Measurements from ENCODE around the gene RNF126.

The RNF126 gene

DNA sequence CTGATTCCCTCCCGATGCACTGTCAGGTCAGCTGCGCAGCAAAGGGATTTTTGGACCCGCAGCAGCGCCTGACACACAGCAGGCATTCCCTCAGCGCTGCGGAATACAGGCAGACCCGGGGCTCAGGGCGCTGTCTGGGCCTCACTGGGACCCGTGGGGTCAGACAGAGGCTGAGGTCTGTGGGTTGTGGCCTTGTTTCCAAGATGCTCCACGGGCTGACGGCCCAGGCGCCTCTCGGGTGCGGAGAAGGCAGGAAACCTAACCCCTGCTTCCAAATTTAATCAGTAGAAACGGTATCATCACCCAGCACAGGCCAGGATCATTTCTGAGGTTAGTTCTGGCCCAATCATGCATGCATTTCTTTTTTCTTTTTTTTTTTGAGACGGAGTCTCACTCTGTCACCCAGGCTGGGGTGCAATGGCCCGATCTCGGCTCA is 686 bp upstream of the RNF126 start:
- DNase-seq (ENCODE audit: low spot score in 2 of 2), result no peak
- Histone ChIP-seq H3K9me3 (peaks cover 4% of the 10 kb centered on the region; the same call in 1 of the 2 replicates), H3K27me3 (ENCODE audit: low read depth) (no peaks in the 10 kb centered on the region), H3K4me1 (peaks cover 12% of the 10 kb centered on the region), H3K4me3 (peak overlapping the region; percentile 28), H3K36me3 (replicated peaks) (peaks cover 32% of the 10 kb centered on the region)
- in situ Hi-C loops (cut with MboI; ENCODE audit: low sequenced_read_pairs), result no loop called here

DNA sequence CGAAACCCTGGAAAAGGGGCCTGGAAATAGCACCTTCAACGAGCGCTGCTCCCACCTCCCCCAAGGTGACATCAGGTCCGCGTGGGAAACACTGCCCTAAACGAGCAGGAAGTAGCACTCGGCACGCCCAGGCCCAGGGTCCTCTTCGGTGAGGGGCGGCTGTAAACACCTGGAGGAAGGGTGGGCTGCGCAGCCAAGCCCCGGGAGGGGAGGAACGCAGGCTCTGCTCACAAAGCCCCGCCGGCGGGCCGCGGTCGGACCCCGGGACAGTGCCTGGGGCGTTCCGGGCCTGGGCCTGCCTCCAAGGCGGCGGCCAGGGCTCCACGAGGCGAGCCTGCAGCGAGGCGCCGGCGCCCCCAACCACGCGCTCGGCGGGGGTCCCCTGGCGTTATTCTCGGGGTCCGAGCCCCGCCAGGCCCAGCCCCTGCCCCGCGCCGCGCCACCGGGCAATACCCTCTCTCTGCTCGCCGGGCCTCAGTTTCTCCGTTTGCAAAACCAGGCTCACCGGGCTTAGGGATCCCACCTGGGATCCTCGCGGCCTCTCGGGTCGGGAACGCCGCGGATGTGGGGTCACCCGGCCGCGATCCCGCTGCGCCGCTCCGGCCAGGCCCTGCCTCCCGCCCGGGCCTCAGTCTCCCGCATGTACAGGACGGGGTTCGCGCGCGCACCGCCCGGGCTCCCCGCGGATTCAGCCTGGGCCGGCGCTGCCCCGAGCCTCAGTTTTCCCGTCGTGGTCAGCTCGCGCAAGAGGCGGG is 630 bp downstream of the RNF126 start:
- peaks cover 45% of the 10 kb centered on the region for H3K36me3 ChIP-seq (replicated peaks)
- in situ Hi-C loops (cut with MboI; ENCODE audit: low sequenced_read_pairs), result no loop called here
- H3K4me1 ChIP-seq, result peaks cover 12% of the 10 kb centered on the region
- no peaks in the 10 kb centered on the region for H3K27me3 ChIP-seq (ENCODE audit: low read depth)
- DNase-seq (ENCODE audit: low spot score in 2 of 2), result peak; percentile 30 to 75
- peak overlapping the region; percentile 86 for H3K4me3 ChIP-seq
- H3K9me3 ChIP-seq, result peaks cover 2% of the 10 kb centered on the region; the same call in 1 of the 2 replicates

DNA sequence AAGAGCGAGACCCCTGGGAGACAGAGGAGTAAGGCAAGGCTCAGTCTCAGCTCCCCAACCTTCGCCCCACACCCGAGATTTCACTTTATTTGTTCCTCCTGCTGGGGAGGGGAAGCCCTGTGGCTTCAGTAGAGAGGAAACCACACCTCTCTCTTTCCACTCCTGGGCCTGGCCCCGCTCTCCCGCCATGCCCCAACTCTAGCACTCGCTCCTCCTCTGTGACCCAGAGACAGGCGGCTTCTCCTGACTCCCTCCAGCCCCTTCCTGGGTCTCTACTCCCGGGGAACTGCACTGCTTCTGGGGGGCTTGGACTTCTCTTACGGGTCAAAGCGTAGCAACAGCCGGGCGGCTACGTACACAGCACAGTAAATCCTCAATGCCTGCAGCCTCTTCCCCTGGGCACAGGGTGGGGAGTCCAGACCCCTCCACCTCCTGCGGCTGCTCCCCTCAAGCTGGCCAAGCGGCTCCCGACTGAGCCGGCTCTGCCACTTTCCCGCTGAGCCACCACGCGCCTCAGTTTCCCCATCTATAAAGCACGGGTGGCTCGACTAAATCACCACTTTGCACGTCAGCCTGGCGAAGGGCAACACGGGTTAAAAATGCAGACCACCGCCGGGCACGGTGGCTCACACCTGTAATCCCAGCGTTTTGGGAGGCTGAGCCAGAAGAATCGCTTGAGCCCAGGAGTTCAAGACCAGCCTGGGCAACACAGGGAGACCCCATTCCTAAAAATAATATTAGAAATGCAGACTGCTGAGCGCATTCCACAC is 1.4 kb downstream of the RNF126 start:
- no peak for DNase-seq (ENCODE audit: low spot score in 2 of 2)
- Histone ChIP-seq H3K27me3 (ENCODE audit: low read depth) (no peaks in the 10 kb centered on the region), H3K4me1 (peaks cover 12% of the 10 kb centered on the region), H3K4me3 (peak overlapping the region; percentile 86), H3K36me3 (replicated peaks) (peaks cover 51% of the 10 kb centered on the region), H3K9me3 (peaks cover 2% of the 10 kb centered on the region; the same call in 1 of the 2 replicates)
- in situ Hi-C loops (cut with MboI; ENCODE audit: low sequenced_read_pairs), result no loop called here

DNA sequence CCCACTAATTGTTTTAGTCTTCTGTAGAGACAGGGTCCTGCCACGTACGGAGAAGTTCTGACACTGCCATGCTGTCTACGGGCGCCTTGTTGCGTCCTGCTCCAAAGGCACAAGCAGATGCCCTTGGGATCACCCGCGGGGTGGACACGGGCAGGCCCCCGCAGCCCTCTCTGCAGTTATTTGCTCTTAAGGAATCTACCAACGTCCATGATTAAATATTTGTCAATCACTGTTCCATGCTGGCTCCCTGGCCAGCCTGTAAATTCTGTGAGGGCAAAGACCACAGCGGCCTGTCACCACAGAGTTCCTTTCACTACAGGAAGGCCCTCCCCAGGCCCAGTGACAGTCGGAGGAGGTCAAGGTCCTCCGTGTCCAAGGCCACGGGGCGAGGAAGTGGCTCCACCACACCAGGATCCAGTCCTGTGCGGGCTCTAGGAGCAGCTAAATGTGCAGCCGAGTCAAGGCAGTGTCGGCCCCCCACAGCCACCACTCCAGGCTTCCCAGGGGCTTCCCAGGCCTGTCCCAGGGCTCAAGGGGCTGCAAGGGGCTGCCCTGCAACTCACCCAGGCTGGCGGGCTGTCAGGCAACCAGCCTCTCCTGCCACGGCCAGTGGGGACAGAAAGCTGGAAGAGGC is 2.1 kb downstream of the RNF126 start:
- peaks cover 12% of the 10 kb centered on the region for H3K4me1 ChIP-seq
- peaks cover 56% of the 10 kb centered on the region for H3K36me3 ChIP-seq (replicated peaks)
- H3K9me3 ChIP-seq, result no peaks in the 10 kb centered on the region
- peak overlapping the region; percentile 86 for H3K4me3 ChIP-seq
- in situ Hi-C loops (cut with MboI; ENCODE audit: low sequenced_read_pairs), result no loop called here
- no peak for DNase-seq (ENCODE audit: low spot score in 2 of 2)
- no peaks in the 10 kb centered on the region for H3K27me3 ChIP-seq (ENCODE audit: low read depth)

DNA sequence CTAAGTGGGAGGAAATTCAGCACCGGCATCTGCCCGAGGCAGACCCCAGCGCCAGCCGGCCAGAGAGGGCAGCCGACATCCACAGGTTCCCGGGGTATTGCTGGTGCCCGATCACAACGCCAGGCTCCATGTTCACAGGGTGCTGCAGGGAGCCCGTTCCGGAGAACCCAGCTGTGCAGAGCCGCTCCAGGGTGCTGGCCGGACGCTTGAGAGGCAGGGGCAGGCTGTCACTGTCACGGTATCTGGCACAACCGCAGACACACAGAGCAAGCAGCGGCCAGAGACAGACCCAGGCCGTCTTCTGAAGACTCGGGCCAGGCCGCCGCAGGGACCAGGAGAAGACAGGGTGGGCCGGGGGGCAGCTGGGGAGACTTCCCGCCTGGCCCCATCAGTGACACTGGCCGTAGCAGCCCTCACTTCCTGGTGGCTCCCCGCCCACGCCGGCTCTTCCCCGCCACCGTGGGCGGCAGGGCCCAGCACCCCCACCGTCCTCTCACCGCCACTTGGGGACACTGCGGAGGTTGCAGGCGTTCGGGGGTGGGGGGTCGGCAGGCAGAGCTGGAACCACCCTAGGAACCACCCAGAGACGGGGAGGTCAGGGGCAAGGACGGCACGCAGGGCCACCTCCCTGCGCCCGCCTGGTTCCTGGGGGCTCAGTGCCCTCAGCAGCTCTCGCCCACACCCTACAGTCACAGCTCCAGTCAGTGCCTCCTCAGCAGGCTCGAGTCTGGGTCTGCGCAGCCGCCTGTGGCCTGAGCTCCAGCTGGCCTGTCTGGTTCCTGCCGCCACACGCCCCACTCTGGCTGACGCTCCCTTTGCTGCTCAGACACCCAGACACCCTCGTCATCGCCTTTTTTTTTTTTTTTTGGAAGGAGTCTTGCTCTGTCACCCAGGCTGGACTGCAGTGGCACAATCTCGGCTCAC is 3.8 kb downstream of the RNF126 start:
- H3K4me1 ChIP-seq, result peaks cover 12% of the 10 kb centered on the region
- H3K27me3 ChIP-seq (ENCODE audit: low read depth), result no peaks in the 10 kb centered on the region
- in situ Hi-C loops (cut with MboI; ENCODE audit: low sequenced_read_pairs), result no loop called here
- no peaks in the 10 kb centered on the region for H3K9me3 ChIP-seq
- no peak for DNase-seq (ENCODE audit: low spot score in 2 of 2)
- no peak overlapping the region for H3K4me3 ChIP-seq
- peaks cover 65% of the 10 kb centered on the region for H3K36me3 ChIP-seq (replicated peaks)

DNA sequence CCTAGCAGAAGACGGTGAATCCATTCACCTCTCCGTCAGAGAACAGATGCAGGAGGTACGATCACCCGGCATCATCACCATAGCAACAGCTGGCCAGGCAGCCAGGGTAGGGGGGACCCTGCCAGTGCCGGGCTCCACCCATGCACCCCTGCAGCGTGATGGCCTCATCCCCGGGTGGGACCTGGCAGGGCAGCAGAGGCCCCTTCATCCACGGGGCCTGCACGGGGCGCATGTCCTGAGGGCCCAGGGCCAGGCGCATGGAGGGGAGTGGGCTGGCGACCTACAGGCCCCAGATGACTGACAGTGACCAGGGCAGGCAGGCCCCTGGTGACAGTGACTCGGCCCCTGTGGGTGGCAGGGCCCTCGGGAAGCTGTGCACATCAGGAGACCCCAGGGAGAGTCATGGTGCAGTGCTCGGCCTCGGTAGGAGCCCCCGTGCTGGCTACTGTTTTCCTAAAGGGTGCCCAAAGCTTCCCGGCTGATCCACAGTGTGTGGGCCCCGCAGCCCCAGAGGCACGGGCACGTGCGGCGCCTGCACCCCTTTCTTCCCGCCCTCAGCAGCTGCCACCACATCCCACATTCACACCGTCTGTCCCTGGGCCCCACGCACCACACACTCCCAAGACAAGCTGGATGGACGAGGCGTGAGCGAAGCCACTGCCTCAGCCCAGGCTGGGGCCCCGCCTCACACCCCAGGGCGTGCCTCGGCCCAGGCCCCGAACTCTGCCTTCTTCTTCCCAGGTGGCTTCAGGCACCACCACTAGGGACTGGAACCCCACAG is 4.8 kb downstream of the RNF126 start:
- Histone ChIP-seq H3K27me3 (ENCODE audit: low read depth) (no peaks in the 10 kb centered on the region), H3K36me3 (replicated peaks) (peaks cover 75% of the 10 kb centered on the region), H3K4me3 (no peak overlapping the region), H3K4me1 (peaks cover 7% of the 10 kb centered on the region), H3K9me3 (no peaks in the 10 kb centered on the region)
- DNase-seq (ENCODE audit: low spot score in 2 of 2), result no peak
- in situ Hi-C loops (cut with MboI; ENCODE audit: low sequenced_read_pairs), result no loop called here

DNA sequence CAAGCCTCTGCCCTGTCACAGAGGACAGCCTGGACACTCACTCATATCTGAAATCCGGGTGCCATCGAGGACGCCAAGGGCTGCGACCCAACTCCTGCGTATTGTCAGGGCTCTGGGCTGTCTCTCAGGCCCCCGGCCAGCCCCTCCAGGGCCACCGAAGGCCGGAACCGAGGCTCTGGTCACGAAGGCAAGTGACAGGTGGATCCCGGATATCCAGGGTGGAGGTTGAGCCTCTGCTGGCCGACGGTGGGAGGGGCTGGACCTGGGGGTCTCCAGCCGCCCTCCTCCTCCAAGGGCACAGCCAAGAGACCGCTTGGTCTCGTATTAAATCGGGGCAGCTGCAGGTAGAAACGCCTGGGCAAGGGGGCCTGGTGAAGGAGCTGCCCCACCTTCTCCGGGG is 5.4 kb downstream of the RNF126 start:
- H3K36me3 ChIP-seq (replicated peaks), result peaks cover 76% of the 10 kb centered on the region
- no peaks in the 10 kb centered on the region for H3K27me3 ChIP-seq (ENCODE audit: low read depth)
- in situ Hi-C loops (cut with MboI; ENCODE audit: low sequenced_read_pairs), result no loop called here
- peaks cover 7% of the 10 kb centered on the region for H3K4me1 ChIP-seq
- H3K9me3 ChIP-seq, result no peaks in the 10 kb centered on the region
- H3K4me3 ChIP-seq, result no peak overlapping the region
- no peak for DNase-seq (ENCODE audit: low spot score in 2 of 2)

DNA sequence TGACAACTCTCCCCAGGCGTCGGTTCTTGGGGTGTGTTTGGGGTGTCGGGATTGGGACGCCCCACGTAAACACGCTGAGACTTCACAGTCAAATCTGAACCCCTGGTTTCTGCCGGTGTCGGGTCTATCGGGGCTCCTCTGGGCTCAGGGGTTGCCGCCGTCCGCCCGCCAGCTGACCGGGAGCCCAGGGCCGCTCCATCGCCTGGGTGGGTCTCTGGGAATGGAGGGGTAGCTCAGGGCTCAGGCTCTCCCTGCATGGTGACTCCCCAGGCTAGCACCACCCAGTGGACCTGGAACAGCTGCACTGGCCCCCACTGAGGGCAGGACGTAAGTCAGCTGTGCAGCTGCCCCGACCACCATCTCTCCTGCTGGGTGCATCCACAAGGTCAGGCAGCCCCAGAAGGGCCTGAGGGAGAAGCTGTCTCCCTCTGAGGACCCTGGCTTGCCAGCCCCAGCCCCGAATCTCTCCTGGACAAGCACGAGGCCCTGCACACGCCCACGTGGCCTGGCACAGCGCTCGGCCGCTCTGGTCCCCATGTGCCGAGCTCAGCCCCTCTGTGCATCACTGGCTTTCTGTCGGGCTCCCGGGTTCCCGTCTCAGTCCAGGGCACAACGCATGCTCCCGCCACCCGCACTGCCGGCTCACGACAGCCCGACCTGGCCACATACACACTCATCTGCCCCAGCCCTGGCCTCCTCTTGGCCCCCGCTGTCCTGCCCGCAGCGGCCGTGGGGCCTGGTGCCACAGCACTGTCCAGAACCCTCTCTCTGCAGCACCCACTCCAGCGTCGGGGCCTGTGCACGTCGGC is 6.1 kb downstream of the RNF126 start:
- peaks cover 76% of the 10 kb centered on the region for H3K36me3 ChIP-seq (replicated peaks)
- in situ Hi-C loops (cut with MboI; ENCODE audit: low sequenced_read_pairs), result no loop called here
- H3K9me3 ChIP-seq, result no peaks in the 10 kb centered on the region
- H3K4me1 ChIP-seq, result peaks cover 7% of the 10 kb centered on the region
- H3K27me3 ChIP-seq (ENCODE audit: low read depth), result no peaks in the 10 kb centered on the region
- DNase-seq (ENCODE audit: low spot score in 2 of 2), result no peak
- H3K4me3 ChIP-seq, result no peak overlapping the region

DNA sequence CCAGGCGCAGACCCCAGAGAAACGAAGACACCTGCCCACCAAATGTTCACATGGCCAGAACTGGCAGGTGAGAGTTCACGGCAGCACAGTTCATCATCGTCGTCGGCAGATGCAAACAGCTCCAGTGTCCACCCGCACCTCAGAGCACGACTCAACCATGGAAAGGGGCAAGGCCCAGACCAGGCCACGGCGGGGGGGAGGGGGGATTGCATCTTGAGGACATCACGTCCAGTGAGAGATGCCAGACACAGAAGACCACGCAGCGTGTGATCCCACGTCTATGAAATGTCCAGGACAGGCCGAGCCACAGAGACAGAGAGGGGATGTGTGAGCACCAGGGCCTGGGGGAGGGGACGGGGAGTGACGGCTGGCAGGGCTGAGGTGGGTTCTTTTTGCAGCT is 7.3 kb downstream of the RNF126 start:
- in situ Hi-C loops (cut with MboI; ENCODE audit: low sequenced_read_pairs), result no loop called here
- Histone ChIP-seq H3K4me1 (no peaks in the 10 kb centered on the region; the same call in 1 of the 2 replicates), H3K27me3 (ENCODE audit: low read depth) (no peaks in the 10 kb centered on the region), H3K36me3 (replicated peaks) (peaks cover 76% of the 10 kb centered on the region), H3K4me3 (no peak overlapping the region), H3K9me3 (no peaks in the 10 kb centered on the region)
- DNase-seq (ENCODE audit: low spot score in 2 of 2), result no peak

DNA sequence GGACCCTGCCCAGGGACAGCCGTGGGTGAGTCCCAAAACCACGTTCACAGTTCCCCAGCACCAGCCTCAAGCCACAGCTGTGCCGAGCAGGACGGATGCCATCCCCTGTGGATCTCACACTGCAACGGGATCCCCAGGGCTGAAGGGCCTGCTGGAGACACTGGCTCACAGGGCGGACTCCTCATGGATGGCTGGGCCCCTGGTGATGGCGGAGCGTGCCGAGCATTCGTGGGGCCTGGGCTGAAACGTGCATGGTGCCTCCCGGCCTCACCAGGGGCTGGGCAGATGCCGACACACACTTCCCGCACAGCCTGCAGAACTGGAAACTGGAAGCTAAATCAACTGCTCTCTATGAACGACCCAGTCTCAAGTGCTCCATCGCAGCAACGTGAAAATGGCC is 9.6 kb downstream of the RNF126 start:
- Histone ChIP-seq H3K9me3 (no peaks in the 10 kb centered on the region), H3K4me3 (no peak overlapping the region), H3K27me3 (ENCODE audit: low read depth) (no peaks in the 10 kb centered on the region), H3K36me3 (replicated peaks) (peaks cover 77% of the 10 kb centered on the region), H3K4me1 (no peaks in the 10 kb centered on the region)
- no peak for DNase-seq (ENCODE audit: low spot score in 2 of 2)
- in situ Hi-C loops (cut with MboI; ENCODE audit: low sequenced_read_pairs), result no loop called here

DNA sequence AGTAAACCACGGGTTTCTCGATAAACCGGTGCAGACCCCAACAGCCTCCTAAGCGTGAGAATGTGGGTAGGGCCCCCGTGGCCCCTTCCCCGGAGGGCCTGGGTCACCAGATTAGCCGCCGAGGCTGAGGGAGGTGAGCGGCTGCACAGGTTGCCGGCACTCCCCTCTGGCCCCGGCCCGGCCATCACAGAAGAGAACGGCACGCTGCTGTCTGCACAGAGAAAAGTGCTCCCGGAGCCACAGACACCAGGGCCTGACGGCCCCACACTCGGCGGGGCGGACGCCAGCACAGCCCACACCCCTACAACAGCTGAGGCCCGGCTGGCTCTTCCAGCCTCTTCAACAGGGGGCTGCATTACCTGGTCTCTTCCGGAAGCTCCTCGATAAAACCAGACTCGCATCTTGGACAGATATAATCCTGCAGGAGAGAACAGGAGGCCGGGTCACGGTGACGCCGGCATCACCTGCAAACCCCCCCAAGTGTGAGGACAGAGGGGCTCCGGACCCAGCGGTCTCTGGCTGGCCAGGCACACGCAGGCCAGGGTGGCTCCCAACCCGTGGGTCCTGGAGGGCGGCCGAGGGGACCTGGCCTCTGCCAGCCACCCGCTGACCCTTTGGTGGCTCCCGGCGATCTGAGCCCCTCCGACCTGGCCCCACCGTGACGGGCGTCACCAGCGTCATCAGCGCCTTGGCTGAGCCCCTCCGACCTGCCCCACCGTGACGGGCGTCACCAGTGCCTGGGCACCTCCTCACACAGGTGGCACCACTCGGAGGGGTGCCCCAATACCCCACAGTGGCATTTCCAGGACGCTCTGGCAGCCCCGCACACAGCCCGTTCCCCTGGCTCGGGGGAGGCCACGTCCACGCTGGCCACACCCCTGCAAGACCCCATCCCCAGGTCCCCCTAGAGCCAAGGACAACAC is 10.3 kb downstream of the RNF126 start:
- H3K4me1 ChIP-seq, result no peaks in the 10 kb centered on the region
- peaks cover 75% of the 10 kb centered on the region for H3K36me3 ChIP-seq (replicated peaks)
- H3K9me3 ChIP-seq, result no peaks in the 10 kb centered on the region

More for the DNA sequence above, 10.3 kb downstream of the RNF126 start:
- Histone ChIP-seq H3K27me3 (ENCODE audit: low read depth) (no peaks in the 10 kb centered on the region), H3K4me3 (no peak overlapping the region)
- DNase-seq (ENCODE audit: low spot score in 2 of 2), result no peak
- in situ Hi-C loops (cut with MboI; ENCODE audit: low sequenced_read_pairs), result no loop called here

All from HAP-1 (cell line).